HepG2 (cell line): Measurements from ENCODE around the gene ADARB2. TPM values are rescaled to one million over a fixed set of nuclear protein-coding genes. Genes with fewer than 3 reads are reported as not detected.

Experiments used
- ATAC-seq: fragments of 200-7000 bp; cut with Tn5 transposase; 3 replicates; pipeline ENCODE4 v1.9.1; 2020; ENCODE audit warnings: mild to moderate bottlenecking, moderate library complexity
- BruUV-seq: library from RNA; stranded (reverse); fragments of 400-500 nt; replicated peaks from 2 replicates; lab custom pipeline; 2021; lab: Mats Ljungman, UMichigan
- CTCF ChIA-PET: fragments of 300-600 bp; formaldehyde crosslinking; extraction: SDS; loops from one replicate; lab custom pipeline; 2021; ENCODE audit warnings: low total read pairs, inconsistent platforms, low intra/inter-chr PET ratio; lab: Yijun Ruan, JAX
- POLR2A ChIA-PET: fragments of 350-600 bp; sonication (Branson Sonifier 250); formaldehyde crosslinking; loops from one replicate; lab custom pipeline; 2020; ENCODE audit warnings: antibody characterized with exemption, inconsistent platforms; lab: Yijun Ruan, JAX
- DNase-seq: peaks from one replicate; pipeline ENCODE4 v3.0.0-alpha.2; 2015; ENCODE audit warnings: low spot score
- FAIRE-seq: peaks from 3 replicates; lab custom pipeline; 2011; peaks lifted over from hg19 to GRCh38; lab: Jason Lieb, UNC
- H2AFZ ChIP-seq: one replicate; pipeline ENCODE4 v1.6.1; 2011; ENCODE audit warnings: low read length, inconsistent platforms
- H3K27ac ChIP-seq: fragments of 300-600 bp; 3 replicates; pipeline ENCODE4 v1.8.0; 2011; ENCODE audit warnings: mixed run types, mild to moderate bottlenecking, mixed read lengths, low read length, inconsistent platforms; ENCODE audit not compliant: insufficient read depth; ENCODE audit errors: extremely low read length
- H3K27me3 ChIP-seq, 2 experiments: fragments of 200-600 bp in 1 of 2; 2 replicates in 1 of 2; 3 replicates in 1 of 2; pipeline versions ENCODE4 v1.6.0 to v1.8.0; 2011; ENCODE audit warnings: low read length in 2 of 2, mild to moderate bottlenecking in 2 of 2, moderate library complexity in 2 of 2, inconsistent platforms in 1 of 2; ENCODE audit not compliant: insufficient read depth in 2 of 2, control insufficient read depth in 1 of 2
- H3K36me3 ChIP-seq, 2 experiments: fragments of 200-600 bp in 1 of 2; replicated peaks in 1 of 2; 2 replicates in 1 of 2; 3 replicates in 1 of 2; pipeline versions ENCODE4 v1.5.1 to v1.8.0; 2011; ENCODE audit warnings: low read length in 2 of 2, inconsistent platforms in 1 of 2; ENCODE audit not compliant: insufficient read depth in 2 of 2, control insufficient read depth in 1 of 2
- H3K4me1 ChIP-seq: 2 replicates; pipeline ENCODE4 v1.5.1; 2012; ENCODE audit warnings: low read length, inconsistent platforms; ENCODE audit not compliant: insufficient read depth
- H3K4me2 ChIP-seq: 2 replicates; pipeline ENCODE4 v1.6.0; 2011; ENCODE audit warnings: low read depth, low read length, inconsistent platforms
- H3K4me3 ChIP-seq, 3 experiments: fragments of 200-600 bp in 1 of 3; sonication (generic), shearing (Covaris generic) in 1 of 3; replicated peaks in 1 of 3; 2 replicates each; pipeline ENCODE4 v1.5.1; 2011 to 2016; ENCODE audit warnings: low read length in 3 of 3, inconsistent platforms in 2 of 3, low read depth in 2 of 3, mild to moderate bottlenecking in 2 of 3, control low read depth in 1 of 3, mixed read lengths in 1 of 3; ENCODE audit not compliant: insufficient read depth in 1 of 3
- H3K79me2 ChIP-seq: one replicate; pipeline ENCODE4 v1.6.1; 2011; ENCODE audit warnings: low read length, inconsistent platforms; ENCODE audit not compliant: insufficient read depth
- H3K9ac ChIP-seq: 2 replicates; pipeline ENCODE4 v1.6.0; 2011; ENCODE audit warnings: mild to moderate bottlenecking, low read depth, low read length, inconsistent platforms; ENCODE audit not compliant: insufficient read depth
- H3K9me3 ChIP-seq: 2 replicates; pipeline ENCODE4 v1.5.1; 2012; ENCODE audit warnings: mild to moderate bottlenecking, low read length
- H4K20me1 ChIP-seq: 2 replicates; pipeline ENCODE4 v1.6.0; 2011; ENCODE audit warnings: inconsistent platforms, mild to moderate bottlenecking, low read length, moderate library complexity; ENCODE audit not compliant: insufficient read depth
- FOXK1 ChIP-seq: sonication (generic); formaldehyde crosslinking; IDR thresholded peaks from 2 replicates; pipeline ENCODE4 v1.4.0; 2020; ENCODE audit warnings: low read depth, missing genetic modification reagents, borderline replicate concordance
- ZNF841 ChIP-seq: sonication (generic); formaldehyde crosslinking; IDR thresholded peaks from 2 replicates; pipeline ENCODE4 v1.8.1; 2023; ENCODE audit warnings: missing genetic modification reagents, borderline replicate concordance
- WGBS: methylation state at CpG from one replicate; pipeline ENCODE4 v1.1.6; 2017; ENCODE audit warnings: low lambda C conversion rate; 5-methylcytosine and 5-hydroxymethylcytosine counted together
- in situ Hi-C: cut with HindIII; loops from 2 replicates; pipeline ENCODE4 v1.10.0; 2017; ENCODE audit warnings: low pct_unique_long_range_greater_than_20kb; ENCODE audit not compliant: extremely low pct_ligation_motif_present
- intact Hi-C: fragments of 100-400 bp; cut with micrococcal nuclease; formaldehyde crosslinking; loops from one replicate; pipeline ENCODE4 v1.10.0; 2022; ENCODE audit not compliant: unreplicated experiment
- polyA plus RNA-seq, 8 experiments: library from polyadenylated mRNA; depleted of rRNA in 3 of 8; stranded (reverse) in 7 of 8; unstranded in 1 of 8; fragments of >200 nt; fragmentation: Illumina TruSeq in 4 of 8; extraction: Trizol in 4 of 8; gene quantifications; 2 replicates each; pipeline versions ENCODE4 v1.2.1 to v1.2.3, GENCODE V29; 2011 to 2016; ENCODE audit warnings: low read depth in 4 of 8, missing spikeins in 1 of 8, mixed read lengths in 1 of 8; ENCODE audit not compliant: insufficient read depth in 1 of 8
- total RNA-seq, 5 experiments: library from RNA; depleted of rRNA; stranded (reverse); fragments of >200 nt; fragmentation: Illumina TruSeq; extraction: Trizol; gene quantifications; 2 replicates each; pipeline ENCODE4 v1.2.3, GENCODE V29; 2016; ENCODE audit warnings: low read depth in 1 of 5
- TF ChIP-seq, protein P1 (sequence below): sonication (generic); formaldehyde crosslinking; IDR thresholded peaks from 2 replicates; pipeline ENCODE4 v1.8.1; 2023; ENCODE audit warnings: mild to moderate bottlenecking, moderate library complexity, missing genetic modification reagents
- TF ChIP-seq, protein P2 (sequence below): sonication (generic); formaldehyde crosslinking; IDR thresholded peaks from 2 replicates; pipeline ENCODE4 v1.5.0; 2020; ENCODE audit warnings: mild to moderate bottlenecking, missing genetic modification reagents

ADARB2 gene
- total and polyA plus RNA-seq, 2 of the 13 experiments (the other 11 are each of a cell fraction or from before 2014, with no cell fraction given), result not detected

DNA sequence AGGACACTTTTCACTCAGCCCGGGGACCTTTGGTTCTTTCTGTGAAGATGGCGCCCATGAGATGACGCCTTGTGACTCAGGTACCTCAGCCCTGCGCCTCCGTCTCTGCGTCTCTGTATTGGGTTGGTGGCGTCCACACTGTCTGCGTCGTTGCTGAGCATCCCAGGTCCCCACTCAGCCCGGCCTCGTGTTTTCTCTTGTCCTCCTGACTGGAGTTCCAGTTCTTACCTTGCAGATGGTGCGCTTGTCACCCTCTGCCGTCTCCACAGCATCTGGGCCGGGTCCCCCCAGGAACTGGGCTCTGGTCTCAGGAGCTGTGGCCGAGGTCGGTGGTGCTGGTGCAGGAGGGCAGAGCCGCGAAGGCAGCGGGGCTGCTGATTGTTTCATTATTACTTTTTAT lies 530.7 kb downstream of the ADARB2 start:
- in situ Hi-C loops, result no loop called here
- H3K9me3 ChIP-seq, result no peaks in the 10 kb centered on the region
- no peaks in the 10 kb centered on the region for H4K20me1 ChIP-seq
- no peak for TF ChIP-seq ZNF841 (CRISPR knock-in tag)
- TF ChIP-seq FOXK1 (CRISPR knock-in tag), result no peak
- TF ChIP-seq, protein P1, sequence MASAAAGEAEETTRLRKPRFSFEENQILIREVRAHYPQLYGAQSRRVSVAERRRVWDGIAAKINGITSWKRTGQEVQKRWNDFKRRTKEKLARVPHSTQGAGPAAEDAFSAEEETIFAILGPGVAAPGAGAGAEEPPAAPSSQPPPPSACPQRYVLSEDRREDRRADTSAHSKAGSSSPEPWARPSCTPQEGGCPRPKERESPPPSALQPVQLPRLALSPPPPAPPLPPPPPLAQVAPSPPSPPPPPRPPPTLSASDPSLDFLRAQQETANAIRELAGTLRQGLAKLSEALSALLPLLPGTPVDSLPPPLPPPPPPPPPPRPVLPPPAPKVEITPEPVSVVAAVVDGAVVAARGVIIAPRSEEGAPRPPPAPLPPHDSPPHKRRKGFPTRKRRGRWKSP (CRISPR knock-in tag), result no peak
- TF ChIP-seq, protein P2, sequence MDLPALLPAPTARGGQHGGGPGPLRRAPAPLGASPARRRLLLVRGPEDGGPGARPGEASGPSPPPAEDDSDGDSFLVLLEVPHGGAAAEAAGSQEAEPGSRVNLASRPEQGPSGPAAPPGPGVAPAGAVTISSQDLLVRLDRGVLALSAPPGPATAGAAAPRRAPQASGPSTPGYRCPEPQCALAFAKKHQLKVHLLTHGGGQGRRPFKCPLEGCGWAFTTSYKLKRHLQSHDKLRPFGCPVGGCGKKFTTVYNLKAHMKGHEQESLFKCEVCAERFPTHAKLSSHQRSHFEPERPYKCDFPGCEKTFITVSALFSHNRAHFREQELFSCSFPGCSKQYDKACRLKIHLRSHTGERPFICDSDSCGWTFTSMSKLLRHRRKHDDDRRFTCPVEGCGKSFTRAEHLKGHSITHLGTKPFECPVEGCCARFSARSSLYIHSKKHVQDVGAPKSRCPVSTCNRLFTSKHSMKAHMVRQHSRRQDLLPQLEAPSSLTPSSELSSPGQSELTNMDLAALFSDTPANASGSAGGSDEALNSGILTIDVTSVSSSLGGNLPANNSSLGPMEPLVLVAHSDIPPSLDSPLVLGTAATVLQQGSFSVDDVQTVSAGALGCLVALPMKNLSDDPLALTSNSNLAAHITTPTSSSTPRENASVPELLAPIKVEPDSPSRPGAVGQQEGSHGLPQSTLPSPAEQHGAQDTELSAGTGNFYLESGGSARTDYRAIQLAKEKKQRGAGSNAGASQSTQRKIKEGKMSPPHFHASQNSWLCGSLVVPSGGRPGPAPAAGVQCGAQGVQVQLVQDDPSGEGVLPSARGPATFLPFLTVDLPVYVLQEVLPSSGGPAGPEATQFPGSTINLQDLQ (CRISPR knock-in tag), result no peak
- TF ChIP-seq, all 625 proteins: peak for 0
- WGBS, result 44% methylated on average over 16 of the region's 19 CpGs
- DNase-seq, result no peak
- no peaks in the 10 kb centered on the region for H3K79me2 ChIP-seq
- BruUV-seq, result no TSS peak
- ATAC-seq, result no peak
- no peak overlapping the region for H3K4me3 ChIP-seq
- H3K4me2 ChIP-seq, result no peak overlapping the region
- H3K36me3 ChIP-seq, result no peaks in the 10 kb centered on the region
- intact Hi-C loops, result no loop called here
- H3K27me3 ChIP-seq, result peaks cover 18 to 89% of the 10 kb centered on the region in 2 experiments
- ChIA-PET CTCF (no interaction called here), POLR2A (no interaction called here)
- FAIRE-seq, result no peak
- H3K4me1 ChIP-seq, result no peaks in the 10 kb centered on the region
- no peak overlapping the region for H3K27ac ChIP-seq
- no peak overlapping the region for H3K9ac ChIP-seq
- H2AFZ ChIP-seq, result no peak overlapping the region
